H1 (cell line): ENCODE results near the gene NECTIN2. TPM values are rescaled to one million over a fixed set of nuclear protein-coding genes. Genes with fewer than 3 reads are reported as not detected.
A peak's percentile ranks its signal among the peaks of the same experiment; 100 is the strongest.

ENCODE experiments used
- CTCF ChIA-PET: fragments of 300-600 bp; sonication (Branson Sonifier 250); formaldehyde crosslinking; loops from one replicate; lab custom pipeline; 2021; ENCODE audit not compliant: partially characterized antibody; lab: Charles Lee
- POLR2A ChIA-PET: fragments of 300-600 bp; sonication (Branson Sonifier 250); formaldehyde crosslinking; loops from one replicate; lab custom pipeline; 2021; ENCODE audit warnings: inconsistent platforms; ENCODE audit not compliant: partially characterized antibody; lab: Charles Lee
- DNase-seq, 2 experiments: peaks; one replicate each; pipeline versions ENCODE4 v3.0.0 to v3.0.0-alpha.2; 2010 to 2022; ENCODE audit warnings: low spot score in 2 of 2, low read depth in 1 of 2, mixed read lengths in 1 of 2
- FAIRE-seq: peaks from 2 replicates; lab custom pipeline; 2011; peaks lifted over from hg19 to GRCh38; lab: Jason Lieb, UNC
- H2AFZ ChIP-seq: 2 replicates; pipeline ENCODE4 v1.8.1; 2012; ENCODE audit warnings: low read length, inconsistent platforms
- H2AK5ac ChIP-seq: 2 replicates; pipeline ENCODE4 v1.6.1; 2013; ENCODE audit warnings: low read depth, low read length
- H2BK120ac ChIP-seq: replicated peaks from 2 replicates; pipeline ENCODE3; 2013; ENCODE audit warnings: low read depth, low read length, inconsistent platforms
- H2BK12ac ChIP-seq: 2 replicates; pipeline ENCODE4 v1.6.1; 2013; ENCODE audit warnings: low read depth, low read length
- H2BK15ac ChIP-seq: 2 replicates; pipeline ENCODE4 v1.6.1; 2013; ENCODE audit warnings: low read length
- H2BK20ac ChIP-seq: 2 replicates; pipeline ENCODE4 v1.6.1; 2013; ENCODE audit warnings: low read length
- H2BK5ac ChIP-seq: 2 replicates; pipeline ENCODE4 v1.6.1; 2013; ENCODE audit warnings: low read depth, low read length
- H3K14ac ChIP-seq: 2 replicates; pipeline ENCODE4 v1.6.1; 2013; ENCODE audit warnings: inconsistent platforms; ENCODE audit not compliant: insufficient read length
- H3K18ac ChIP-seq: 2 replicates; pipeline ENCODE4 v1.6.1; 2013; ENCODE audit warnings: low read length; ENCODE audit errors: extremely low read depth
- H3K23ac ChIP-seq: 2 replicates; pipeline ENCODE4 v1.6.1; 2013; ENCODE audit warnings: inconsistent platforms; ENCODE audit not compliant: insufficient read length
- H3K23me2 ChIP-seq: 2 replicates; pipeline ENCODE4 v1.6.1; 2013; ENCODE audit warnings: low read depth, low read length
- H3K27ac ChIP-seq: 2 replicates; pipeline ENCODE4 v1.6.1; 2011; ENCODE audit warnings: low read depth, low read length, inconsistent platforms
- H3K27me3 ChIP-seq, 4 experiments: replicated peaks in 1 of 4; 1 replicate in 1 of 4; 2 replicates in 3 of 4; pipeline versions ENCODE4 v1.6.1 to v1.8.1; 2011 to 2013; ENCODE audit warnings: low read length in 3 of 4, mild to moderate bottlenecking in 3 of 4, inconsistent platforms in 2 of 4, mixed read lengths in 2 of 4, moderate library complexity in 1 of 4; ENCODE audit not compliant: control insufficient read depth in 3 of 4, insufficient read depth in 3 of 4; ENCODE audit errors: extremely low read depth in 1 of 4
- H3K36me3 ChIP-seq, 4 experiments: 2 replicates each; pipeline versions ENCODE4 v1.6.1 to v1.8.1; 2011 to 2013; ENCODE audit warnings: mild to moderate bottlenecking in 4 of 4, low read length in 3 of 4, moderate library complexity in 2 of 4, control low read depth in 1 of 4, inconsistent platforms in 1 of 4; ENCODE audit not compliant: insufficient read depth in 4 of 4, control insufficient read depth in 2 of 4
- H3K4ac ChIP-seq: replicated peaks from 2 replicates; pipeline ENCODE3; 2013; ENCODE audit warnings: low read length, low read depth, mixed read lengths, inconsistent platforms; ENCODE audit not compliant: insufficient read length
- H3K4me1 ChIP-seq, 4 experiments: replicated peaks in 1 of 4; 1 replicate in 1 of 4; 2 replicates in 3 of 4; pipeline versions ENCODE4 v1.6.1 to v1.8.1; 2011 to 2013; ENCODE audit warnings: low read length in 3 of 4, inconsistent platforms in 2 of 4, mixed read lengths in 1 of 4; ENCODE audit not compliant: insufficient read depth in 4 of 4, control insufficient read depth in 3 of 4
- H3K4me2 ChIP-seq, 2 experiments: 2 replicates each; pipeline versions ENCODE4 v1.6.1 to v1.8.1; 2011 to 2013; ENCODE audit warnings: low read depth in 2 of 2, low read length in 2 of 2, control low read depth in 1 of 2, inconsistent platforms in 1 of 2, mild to moderate bottlenecking in 1 of 2; ENCODE audit not compliant: insufficient read depth in 1 of 2
- H3K4me3 ChIP-seq, 4 experiments: fragments of 200-600, 300-600 bp in 1 of 4; sonication (generic), shearing (Covaris generic), sonication (Bioruptor Twin) in 1 of 4; 2 replicates each; pipeline versions ENCODE4 v1.5.1 to v1.8.1; 2011 to 2016; ENCODE audit warnings: low read length in 4 of 4, low read depth in 3 of 4, control low read depth in 2 of 4, inconsistent platforms in 2 of 4, mild to moderate bottlenecking in 2 of 4, mixed read lengths in 1 of 4, moderate library complexity in 1 of 4; ENCODE audit not compliant: insufficient read depth in 2 of 4; ENCODE audit errors: extremely low read depth in 1 of 4
- H3K56ac ChIP-seq: replicated peaks from 2 replicates; pipeline ENCODE3; 2013; ENCODE audit warnings: low read depth, mild to moderate bottlenecking, mixed read lengths, low read length, inconsistent platforms; ENCODE audit not compliant: insufficient read length
- H3K79me1 ChIP-seq: 2 replicates; pipeline ENCODE4 v1.6.1; 2013; ENCODE audit warnings: low read depth, low read length, control low read depth
- H3K79me2 ChIP-seq, 2 experiments: 2 replicates each; pipeline versions ENCODE4 v1.6.1 to v1.8.1; 2012 to 2013; ENCODE audit warnings: low read length in 2 of 2, mild to moderate bottlenecking in 2 of 2, inconsistent platforms in 1 of 2; ENCODE audit not compliant: insufficient read depth in 2 of 2, control insufficient read depth in 1 of 2
- H3K9ac ChIP-seq, 4 experiments: replicated peaks in 1 of 4; 1 replicate in 1 of 4; 2 replicates in 3 of 4; pipeline versions ENCODE4 v1.6.1 to v1.8.1; 2011 to 2013; ENCODE audit warnings: low read depth in 3 of 4, low read length in 3 of 4, control low read depth in 2 of 4, mild to moderate bottlenecking in 2 of 4, moderate library complexity in 2 of 4, inconsistent platforms in 1 of 4; ENCODE audit errors: extremely low read depth in 1 of 4
- H3K9me3 ChIP-seq, 2 experiments: 2 replicates each; pipeline versions ENCODE4 v1.6.1 to v1.8.1; 2012 to 2013; ENCODE audit warnings: mild to moderate bottlenecking in 2 of 2, moderate library complexity in 2 of 2, control low read depth in 1 of 2, inconsistent platforms in 1 of 2, low read depth in 1 of 2, low read length in 1 of 2, mixed read lengths in 1 of 2; ENCODE audit not compliant: insufficient read depth in 2 of 2
- H4K20me1 ChIP-seq, 2 experiments: replicated peaks in 1 of 2; 2 replicates each; pipeline versions ENCODE3 to v1.8.1; 2011 to 2013; ENCODE audit warnings: inconsistent platforms in 2 of 2, low read length in 2 of 2, mild to moderate bottlenecking in 1 of 2; ENCODE audit not compliant: insufficient read depth in 2 of 2, control insufficient read depth in 1 of 2
- H4K5ac ChIP-seq: 2 replicates; pipeline ENCODE4 v1.6.1; 2013; ENCODE audit warnings: low read length, low read depth, mixed read lengths, inconsistent platforms; ENCODE audit not compliant: insufficient read length
- H4K8ac ChIP-seq: 2 replicates; pipeline ENCODE4 v1.8.0; 2013; ENCODE audit warnings: mild to moderate bottlenecking, moderate library complexity, low read length, inconsistent platforms; ENCODE audit not compliant: insufficient read depth; ENCODE audit errors: extremely low read depth
- H4K91ac ChIP-seq: replicated peaks from 2 replicates; pipeline ENCODE3; 2013; ENCODE audit warnings: low read length, mixed read lengths, inconsistent platforms; ENCODE audit not compliant: insufficient read length
- BCL11A ChIP-seq, 2 experiments: IDR thresholded peaks; one replicate each; pipeline ENCODE4 v1.6.1; 2011; ENCODE audit warnings: low read depth in 2 of 2, low read length in 2 of 2, mild to moderate bottlenecking in 2 of 2
- FOSL1 ChIP-seq: IDR thresholded peaks from 2 replicates; pipeline ENCODE4 v1.6.1; 2011; ENCODE audit warnings: mild to moderate bottlenecking, low read depth, low read length, moderate library complexity; ENCODE audit not compliant: insufficient read depth
- HDAC6 ChIP-seq: IDR thresholded peaks from one replicate; pipeline ENCODE4 v1.7.1; 2012; ENCODE audit warnings: low read depth, mild to moderate bottlenecking, inconsistent platforms, low read length, moderate library complexity
- JUND ChIP-seq: IDR thresholded peaks from 2 replicates; pipeline ENCODE4 v1.6.1; 2011; ENCODE audit warnings: mild to moderate bottlenecking, improper control_type of control experiment, low read length
- RAD21 ChIP-seq, 2 experiments: IDR thresholded peaks in 1 of 2; conservative IDR thresholded peaks in 1 of 2; 2 replicates each; pipeline ENCODE4 v1.6.1; 2011; ENCODE audit warnings: low read depth in 2 of 2, low read length in 2 of 2, improper control_type of control experiment in 1 of 2, inconsistent platforms in 1 of 2, mild to moderate bottlenecking in 1 of 2, moderate library complexity in 1 of 2
- RFX5 ChIP-seq: IDR thresholded peaks from 2 replicates; pipeline ENCODE4 v1.6.1; 2011; ENCODE audit warnings: low read depth, low read length, improper control_type of control experiment, borderline replicate concordance
- TAF1 ChIP-seq: IDR thresholded peaks from 2 replicates; pipeline ENCODE4 v1.6.1; 2011; ENCODE audit warnings: mild to moderate bottlenecking, low read depth, low read length
- TAF7 ChIP-seq: optimal IDR thresholded peaks from 2 replicates; pipeline ENCODE3; 2011; ENCODE audit warnings: low read depth, mild to moderate bottlenecking, inconsistent platforms, low read length, moderate library complexity, borderline replicate concordance
- TCF12 ChIP-seq: IDR thresholded peaks from 2 replicates; pipeline ENCODE4 v1.6.1; 2011; ENCODE audit warnings: low read depth, mild to moderate bottlenecking, low read length
- WGBS, 2 experiments: shearing (Covaris generic) in 1 of 2; methylation state at CpG; one replicate each; pipeline versions ENCODE4 v1.1.6 to v1.1.7; 2013 to 2015; ENCODE audit warnings: low lambda C conversion rate in 2 of 2, mixed read lengths in 2 of 2, inconsistent platforms in 1 of 2, low coverage in 1 of 2, missing lambda C conversion rate in 1 of 2; ENCODE audit not compliant: insufficient replicate concordance in 2 of 2, insufficient coverage in 1 of 2, insufficient read length in 1 of 2; ENCODE audit errors: extremely low coverage in 1 of 2, missing lambda C conversion rate in 1 of 2; 5-methylcytosine and 5-hydroxymethylcytosine counted together
- polyA plus RNA-seq, 7 experiments: library from polyadenylated mRNA; depleted of rRNA in 3 of 7; stranded (reverse) in 5 of 7; unstranded in 2 of 7; fragments of >200 nt in 5 of 7; fragments of 200-250 nt in 2 of 7; gene quantifications; 1 replicate in 5 of 7; 2 replicates in 1 of 7; 4 replicates in 1 of 7; pipeline versions ENCODE4 v1.2.1 to v1.2.3, GENCODE V29; 2011 to 2013; ENCODE audit warnings: missing spikeins in 2 of 7, mixed read lengths in 2 of 7
- total RNA-seq: library from RNA; stranded (reverse); fragmentation: NEBNext Ultra II Directional; extraction: Animal tissue kit (Norgen Biotek cat#: 25700); gene quantifications from 2 replicates; pipeline ENCODE4 v1.2.1, GENCODE V29; 2021
- TF ChIP-seq, protein P1 (sequence below): IDR thresholded peaks from 2 replicates; pipeline ENCODE4 v1.6.1; 2012; ENCODE audit warnings: inconsistent platforms
- TF ChIP-seq, protein P2 (sequence below): IDR thresholded peaks from 2 replicates; pipeline ENCODE4 v1.6.1; 2012; ENCODE audit warnings: low read length, inconsistent platforms

Gene NECTIN2
- total and polyA plus RNA-seq, 2 of the 8 experiments (the other 6 are each of a cell fraction or from before 2014, with no cell fraction given): 184 to 237 TPM

GRCh38 chr19:44807162-44807561, 38.9 kb upstream of the NECTIN2 start:
- Histone ChIP-seq H3K36me3 (peaks cover 0 to 6% (median 2%) of the 10 kb centered on the region in 4 experiments; a peak in 4 of 8 replicates), H2BK20ac (no peak overlapping the region), H3K27ac (no peak overlapping the region), H2AK5ac (peak overlapping the region; percentile 70), H3K4ac (peak overlapping the region; percentile 88), H4K8ac (no peak overlapping the region), H2BK120ac (no peak overlapping the region), H3K27me3 (peaks cover 0 to 21% (median 18%) of the 10 kb centered on the region in 4 experiments; a peak in 6 of 7 replicates), H4K5ac (no peak overlapping the region), H3K14ac (no peak overlapping the region), H4K20me1 (peaks cover 8 to 12% of the 10 kb centered on the region in 2 experiments), H2BK12ac (peak overlapping the region; percentile 35), H3K9ac (no peak overlapping the region), H4K91ac (no peak overlapping the region), H3K4me1 (peaks cover 4 to 34% (median 21%) of the 10 kb centered on the region in 4 experiments), H3K23ac (no peak overlapping the region), H3K18ac (no peak overlapping the region), H3K79me1 (peaks cover 2% of the 10 kb centered on the region; the same call in 1 of the 2 replicates), H3K23me2 (peaks cover 5% of the 10 kb centered on the region; the same call in 1 of the 2 replicates), H3K79me2 (no peaks in the 10 kb centered on the region), H3K9me3 (no peaks in the 10 kb centered on the region), H2BK5ac (0 out of 2 replicates have a peak overlapping the region, but pooled peaks have one; percentile 39), H3K56ac (no peak overlapping the region), H3K4me3 (no peak overlapping the region), H3K4me2 (peak overlapping the region in 1 of 2 experiments; percentile 22; a peak in 3 of 4 replicates), H2BK15ac (0 out of 2 replicates have a peak overlapping the region, but pooled peaks have one; percentile 72), H2AFZ (no peak overlapping the region)
- CTCF ChIA-PET: interaction anchor here (0.9 to 8.5 kb wide), 28 partner anchors 9 to 236 kb away, joined by 3 to 116 read pairs (median 6); partner anchors contain the start of gene NECTIN2
- FAIRE-seq (no peak), DNase-seq (no peak)
- POLR2A ChIA-PET: interaction anchor here (0.7 to 4.7 kb wide), 19 partner anchors 8 to 88 kb away, joined by 3 to 30 read pairs (median 4); partner anchors contain the start of gene NECTIN2
- WGBS, 2 experiments: 90% methylated on average over 4 of the region's 5 CpGs; no CpG with 5 or more reads in 1 of the 2 experiments
- TF ChIP-seq TAF1 (no peak), JUND (no peak), HDAC6 (no peak), RAD21 (IDR thresholded peaks at IDR 0.05 in 1 of 2, conservative IDR thresholded peaks at IDR 0.05 in 1 of 2; ENCODE audit: low read depth in 2 of 2, low read length in 2 of 2) (no peak), FOSL1 (no peak), TCF12 (no peak), RFX5 (no peak), BCL11A (IDR thresholded peaks at IDR 0.05; ENCODE audit: low read depth in 2 of 2, low read length in 2 of 2) (no peak), TAF7 (no peak)
- TF ChIP-seq, protein P1, sequence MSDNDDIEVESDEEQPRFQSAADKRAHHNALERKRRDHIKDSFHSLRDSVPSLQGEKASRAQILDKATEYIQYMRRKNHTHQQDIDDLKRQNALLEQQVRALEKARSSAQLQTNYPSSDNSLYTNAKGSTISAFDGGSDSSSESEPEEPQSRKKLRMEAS: no peak
- TF ChIP-seq, protein P2, sequence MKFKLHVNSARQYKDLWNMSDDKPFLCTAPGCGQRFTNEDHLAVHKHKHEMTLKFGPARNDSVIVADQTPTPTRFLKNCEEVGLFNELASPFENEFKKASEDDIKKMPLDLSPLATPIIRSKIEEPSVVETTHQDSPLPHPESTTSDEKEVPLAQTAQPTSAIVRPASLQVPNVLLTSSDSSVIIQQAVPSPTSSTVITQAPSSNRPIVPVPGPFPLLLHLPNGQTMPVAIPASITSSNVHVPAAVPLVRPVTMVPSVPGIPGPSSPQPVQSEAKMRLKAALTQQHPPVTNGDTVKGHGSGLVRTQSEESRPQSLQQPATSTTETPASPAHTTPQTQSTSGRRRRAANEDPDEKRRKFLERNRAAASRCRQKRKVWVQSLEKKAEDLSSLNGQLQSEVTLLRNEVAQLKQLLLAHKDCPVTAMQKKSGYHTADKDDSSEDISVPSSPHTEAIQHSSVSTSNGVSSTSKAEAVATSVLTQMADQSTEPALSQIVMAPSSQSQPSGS: no peak
